HG02610 (cell line): ENCODE results near the gene HDAC2.
"Not testable (repeated sequence)": the region's sequence is repeated elsewhere in the genome, so short reads cannot be mapped to it uniquely, and the experiment has no call there.

Experiments used
- ATAC-seq: cut with Tn5 transposase; IDR thresholded peaks from one replicate; pipeline ENCODE4 v1.9.1; 2021; ENCODE audit warnings: mild to moderate bottlenecking, moderate library complexity; ENCODE audit not compliant: unreplicated experiment

The HDAC2 gene

DNA sequence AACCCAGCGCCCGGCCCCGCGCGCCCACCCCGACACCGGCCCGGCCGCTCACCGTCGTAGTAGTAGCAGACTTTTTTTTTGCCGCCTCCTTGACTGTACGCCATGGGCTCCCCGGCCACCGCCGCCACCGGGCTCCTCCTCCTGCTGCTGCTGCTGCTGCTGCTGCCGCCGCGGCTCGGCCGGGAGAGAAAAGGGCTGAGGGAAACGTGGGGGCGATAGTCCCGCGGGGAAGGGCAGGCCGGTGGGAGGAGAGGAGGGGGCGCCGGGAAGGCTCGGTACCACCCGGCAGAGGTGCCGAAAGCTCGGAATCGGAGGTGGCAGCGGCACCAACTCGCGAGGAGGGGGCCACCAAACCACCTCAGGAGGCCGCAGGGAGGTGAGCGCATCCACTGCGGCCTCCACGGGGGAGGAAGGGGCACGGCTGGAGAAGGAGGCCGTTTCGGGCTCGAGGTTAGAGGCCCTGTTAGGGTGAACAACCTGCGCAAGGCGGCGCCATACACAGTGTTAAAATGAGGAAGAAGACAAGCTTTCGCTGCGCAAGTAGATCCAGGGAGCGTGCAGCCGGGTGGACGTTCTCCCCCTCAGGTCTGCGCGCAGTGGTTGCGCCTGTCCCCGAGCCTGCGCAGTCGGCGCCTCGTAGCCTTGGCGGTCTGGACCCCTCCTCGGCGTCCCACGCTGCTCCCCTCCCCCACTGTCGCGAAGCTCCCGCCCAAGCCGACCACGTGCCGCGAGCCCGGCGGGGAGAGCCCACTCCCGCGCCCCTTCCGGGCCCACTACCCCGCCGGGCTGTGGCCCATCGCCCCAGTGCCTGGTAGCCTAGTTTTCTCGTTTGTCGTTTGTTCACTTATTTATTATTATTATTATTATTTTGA, at the start of gene HDAC2:
Gene HDAC2 (minus strand): TSS at position 344 of the 872 bp plus-strand sequence. CDS start 240 bp downstream, at position 104.
- ATAC-seq, result peak; percentile 85

DNA sequence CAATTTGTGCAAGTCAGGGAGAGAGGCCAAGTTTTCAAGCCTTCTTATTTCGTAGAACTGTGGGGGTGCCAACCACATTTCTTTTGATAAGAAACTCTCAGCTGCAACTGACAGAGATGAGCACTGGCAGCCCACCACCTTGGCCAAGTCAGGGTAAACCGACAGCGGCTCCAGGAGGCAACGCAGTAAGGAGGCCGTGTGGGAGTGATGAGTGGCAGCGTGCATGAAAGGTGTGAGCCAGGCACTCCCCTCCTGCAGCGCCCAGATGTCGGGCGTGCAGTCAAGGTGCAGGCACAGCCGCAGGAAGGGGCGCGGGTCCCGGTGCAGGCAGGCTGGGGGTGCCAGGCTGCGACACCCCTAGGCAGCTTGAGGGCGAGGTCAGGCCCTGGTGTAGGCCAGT, 49.2 kb upstream of the HDAC2 start:
- no peak for ATAC-seq

DNA sequence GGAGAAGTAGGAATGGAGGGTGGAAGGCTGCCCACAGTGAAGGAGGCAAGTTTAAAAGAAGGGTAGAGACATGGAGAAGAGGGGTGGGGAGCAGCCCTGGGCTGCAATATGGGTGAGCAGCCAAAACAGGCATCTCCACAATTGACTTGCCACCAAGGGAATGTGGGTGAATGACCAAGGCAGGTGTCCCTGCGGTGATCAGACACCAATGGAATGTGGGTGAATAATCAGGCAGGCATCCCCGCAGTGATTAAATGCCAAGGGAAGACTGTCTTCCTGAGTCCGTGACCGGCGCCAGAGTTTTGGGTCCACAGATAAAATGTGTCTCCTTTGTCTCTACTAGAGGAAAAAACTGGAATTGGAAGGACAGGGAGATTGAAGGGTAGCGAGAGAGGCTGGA, 46.2 kb upstream of the HDAC2 start:
- not testable (repeated sequence) for ATAC-seq

DNA sequence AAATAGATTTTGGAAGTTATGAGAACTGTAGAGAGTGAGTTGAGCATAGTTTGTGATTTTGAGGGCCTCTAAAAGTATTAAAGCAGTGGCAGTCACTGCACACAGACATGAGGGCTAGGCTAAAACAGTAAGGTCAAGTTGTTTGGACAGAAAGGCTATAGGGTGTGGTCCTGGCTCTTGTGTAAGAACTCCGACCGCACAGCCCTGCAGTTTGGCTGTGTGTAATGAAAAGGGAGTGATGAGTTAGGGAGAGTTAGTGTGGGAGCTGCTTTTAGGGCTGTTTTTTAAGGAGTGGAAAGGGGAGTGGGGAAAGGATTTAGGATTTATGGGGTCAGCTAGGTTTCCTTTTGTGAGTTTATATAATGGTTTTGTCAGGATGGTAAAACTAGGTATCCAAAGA, 43.2 kb upstream of the HDAC2 start:
- not testable (repeated sequence) for ATAC-seq

DNA sequence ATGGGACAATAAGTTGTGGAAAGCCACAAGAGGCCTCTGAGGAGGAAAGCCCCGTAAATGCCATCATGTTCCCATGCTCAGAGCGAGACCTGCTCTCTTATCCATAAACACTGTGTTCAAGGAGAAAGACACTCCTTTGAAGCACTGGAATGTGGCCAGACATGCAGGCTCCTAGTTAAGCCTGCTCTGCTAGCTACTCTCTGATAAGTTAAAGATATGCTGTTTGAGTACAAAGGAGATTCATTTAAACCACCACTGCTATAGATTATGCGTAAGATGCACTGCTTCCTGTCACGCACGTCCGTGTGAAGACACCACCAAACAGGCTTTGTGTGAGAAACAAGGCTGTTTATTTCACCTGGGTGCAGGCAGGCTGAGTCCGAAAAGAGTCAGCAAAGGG, 40.5 kb upstream of the HDAC2 start:
- ATAC-seq, result not testable (repeated sequence)

DNA sequence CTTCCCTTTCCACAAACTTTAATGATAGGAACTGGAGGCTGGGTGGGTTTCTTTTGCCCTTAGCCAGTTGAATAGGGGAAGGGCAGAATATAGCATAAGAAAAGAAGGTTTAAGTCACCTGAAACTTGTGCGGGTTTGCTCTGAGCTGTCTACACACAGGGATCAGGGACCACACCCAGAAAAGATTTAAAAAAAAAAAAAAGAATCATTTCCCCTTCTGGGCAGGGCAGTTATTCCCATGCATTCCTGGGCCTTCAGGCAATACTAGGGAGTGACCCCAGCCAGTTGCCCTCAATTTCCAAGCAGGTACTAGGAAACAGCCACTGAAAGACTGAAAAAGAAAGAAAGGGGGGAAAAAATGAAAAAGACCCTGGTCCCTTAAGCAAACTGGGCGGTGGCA, 39.6 kb upstream of the HDAC2 start:
- ATAC-seq, result no peak

DNA sequence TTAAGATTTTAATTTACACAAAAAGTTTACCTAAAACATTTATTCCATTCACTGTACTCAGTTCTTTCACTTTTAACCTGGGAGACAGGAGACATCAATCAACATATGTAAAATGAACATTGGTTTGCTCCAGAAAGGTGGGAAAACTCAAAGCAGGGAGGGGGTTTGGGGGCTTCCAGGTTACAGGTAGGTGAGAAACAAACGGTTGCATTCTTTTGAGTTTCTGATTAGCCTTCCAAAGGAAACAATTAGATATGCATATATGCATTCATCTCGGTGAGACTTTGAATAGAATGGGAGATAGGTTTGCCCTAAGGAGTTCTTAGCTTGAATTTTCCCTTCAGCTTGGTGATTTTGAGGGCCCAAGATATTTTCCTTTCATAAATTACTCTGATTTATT, 38.2 kb upstream of the HDAC2 start:
- ATAC-seq, result no peak

DNA sequence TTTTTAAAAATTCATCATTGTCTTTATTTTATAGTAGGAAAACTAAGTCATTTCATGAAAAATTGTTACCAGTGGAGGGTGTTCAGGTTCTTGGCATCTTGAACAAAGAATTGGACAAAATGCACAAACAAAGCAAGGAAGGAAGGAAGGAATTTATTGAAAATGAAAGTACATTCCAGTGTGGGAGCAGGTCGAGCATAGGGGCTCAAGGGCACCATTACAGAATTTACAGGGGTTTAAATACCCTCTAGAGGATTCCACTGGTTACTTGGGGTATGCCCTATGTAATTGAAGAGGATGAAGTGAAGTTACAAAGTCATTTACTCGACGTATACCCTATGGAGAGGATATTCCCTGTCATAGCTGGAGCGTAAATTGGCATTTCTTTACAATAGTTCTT, 37.4 kb upstream of the HDAC2 start:
- no peak for ATAC-seq

DNA sequence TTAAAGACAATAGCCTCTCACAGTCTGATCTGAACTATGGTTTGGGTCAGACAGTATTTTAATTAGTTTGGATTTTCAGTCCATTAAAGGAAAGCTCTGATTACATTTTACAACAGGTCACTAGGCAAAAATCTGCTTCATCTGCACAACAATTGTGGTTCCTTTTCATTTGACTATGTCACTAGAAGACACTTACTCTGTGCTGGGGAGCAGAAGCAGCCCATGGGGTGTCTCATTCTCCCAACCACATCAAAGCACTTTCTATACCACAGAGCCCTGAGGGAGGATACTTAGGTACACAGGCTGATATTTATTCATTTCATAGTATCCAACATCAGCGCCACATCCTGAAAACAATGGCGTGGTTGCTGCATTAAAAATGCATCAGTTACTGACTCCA, 36.6 kb upstream of the HDAC2 start:
- peak; percentile 95 for ATAC-seq

DNA sequence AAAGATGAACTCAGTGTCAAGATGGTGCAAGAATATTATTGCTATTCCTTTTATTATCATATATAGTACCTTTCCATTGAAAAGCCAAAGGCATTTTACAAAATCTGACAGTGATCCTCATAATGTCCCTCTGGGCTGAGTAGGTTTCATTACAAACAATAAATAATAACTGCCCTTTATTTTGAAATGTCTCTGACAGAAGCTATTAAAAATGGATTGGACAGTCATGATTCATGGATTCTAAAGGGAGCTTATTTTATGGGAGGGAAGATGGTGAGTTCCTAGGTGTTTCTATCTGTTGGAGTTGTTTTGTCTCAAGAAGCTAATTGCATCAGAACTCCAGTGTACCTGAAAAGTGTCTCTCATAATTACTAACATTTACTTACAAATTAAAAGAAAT, 30.4 kb upstream of the HDAC2 start:
- no peak for ATAC-seq

DNA sequence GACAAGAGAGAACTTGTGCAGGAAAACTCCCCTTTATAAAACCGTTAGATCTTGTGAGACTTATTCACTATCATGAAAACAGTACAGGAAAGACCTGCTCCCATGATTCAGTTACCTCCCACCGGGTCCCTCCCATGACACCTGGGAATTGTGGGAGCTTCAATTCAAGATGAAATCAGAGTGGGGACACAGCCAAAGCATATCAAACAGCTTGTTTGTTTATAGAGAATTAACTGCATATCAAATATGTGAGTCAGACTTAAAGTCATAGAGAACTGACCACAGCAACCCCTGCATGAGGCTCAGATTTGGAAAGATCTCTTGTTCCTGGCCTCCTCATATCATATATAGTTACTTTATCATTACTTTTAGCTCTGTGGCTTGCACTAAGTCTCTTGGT, 29.1 kb upstream of the HDAC2 start:
- ATAC-seq, result no peak

DNA sequence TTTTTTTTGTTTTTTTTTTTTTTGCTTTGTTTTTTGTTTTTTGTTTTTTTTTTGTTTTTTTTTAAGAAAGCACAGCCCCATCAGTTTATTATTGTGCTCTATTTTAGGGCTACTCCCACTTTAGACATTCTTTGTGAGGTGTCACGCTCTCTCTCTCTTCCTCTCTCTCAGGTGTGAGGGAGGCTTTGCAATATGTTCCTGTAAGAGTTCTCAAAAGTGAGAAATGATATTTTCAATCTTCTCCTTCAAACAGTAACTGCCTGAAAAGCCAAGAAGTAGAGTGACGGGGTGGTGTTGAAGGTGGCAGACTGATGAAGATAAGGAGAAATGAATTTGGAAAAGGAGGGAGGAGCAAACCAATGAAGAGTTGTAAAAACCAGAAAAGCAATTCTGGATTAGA, 28.3 kb upstream of the HDAC2 start:
- no peak for ATAC-seq

DNA sequence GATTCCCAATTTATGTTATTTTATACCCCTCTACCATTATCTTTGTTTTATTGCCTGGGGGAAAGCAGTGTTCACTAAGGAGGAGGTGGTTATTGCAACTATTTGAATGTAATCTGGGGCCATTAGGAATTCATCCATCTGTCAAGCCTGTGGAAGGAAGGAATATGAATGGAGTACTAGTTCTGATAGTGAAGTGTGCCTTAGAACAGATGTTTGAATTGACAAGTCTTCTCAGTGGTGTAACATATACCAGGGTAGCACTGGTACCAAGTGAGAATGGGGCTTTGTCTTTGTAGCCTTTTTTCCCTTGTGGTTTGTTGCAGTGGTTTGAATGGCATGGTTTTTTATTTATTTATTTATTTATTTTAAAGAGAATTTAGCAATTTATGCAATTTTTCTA, 27.9 kb upstream of the HDAC2 start:
- ATAC-seq, result no peak

DNA sequence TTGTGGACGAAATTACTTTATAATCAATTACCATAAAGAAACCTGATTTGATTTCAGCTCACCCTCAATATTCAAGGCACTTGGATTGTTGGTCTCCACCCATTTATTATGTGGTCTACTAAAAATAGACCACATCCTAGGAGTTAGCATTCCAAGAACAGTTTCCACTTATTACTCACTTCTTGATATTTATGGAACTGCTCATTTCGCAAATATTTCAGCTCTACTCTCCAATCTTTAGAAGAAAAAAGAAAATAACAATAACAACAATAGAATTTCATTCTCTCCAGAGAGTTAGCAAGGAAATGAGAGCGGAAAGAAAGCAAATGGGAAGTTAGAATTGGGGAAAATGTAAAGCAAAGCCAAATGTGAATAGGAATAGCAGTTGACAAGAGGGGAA, 26.2 kb upstream of the HDAC2 start:
- no peak for ATAC-seq

DNA sequence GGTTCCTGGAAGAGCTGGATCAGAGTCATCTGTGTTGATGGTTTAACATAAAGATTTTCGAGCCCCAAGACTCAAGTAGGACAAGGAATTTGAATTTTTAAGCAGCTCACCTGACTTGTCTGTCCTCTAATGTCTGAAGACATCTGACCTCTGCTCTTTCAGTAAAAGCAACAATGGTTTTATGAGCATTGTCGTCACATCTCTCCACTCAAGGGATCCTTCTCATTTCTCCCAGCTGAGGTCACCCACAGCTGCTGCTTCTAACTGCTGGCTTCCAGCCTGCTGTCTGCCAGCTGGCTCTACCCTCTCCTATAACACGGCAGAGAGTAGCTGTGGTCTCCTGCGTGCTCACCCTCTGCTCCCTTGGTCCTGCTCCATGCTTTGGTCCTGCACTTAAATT, 24.7 kb upstream of the HDAC2 start:
- no peak for ATAC-seq

DNA sequence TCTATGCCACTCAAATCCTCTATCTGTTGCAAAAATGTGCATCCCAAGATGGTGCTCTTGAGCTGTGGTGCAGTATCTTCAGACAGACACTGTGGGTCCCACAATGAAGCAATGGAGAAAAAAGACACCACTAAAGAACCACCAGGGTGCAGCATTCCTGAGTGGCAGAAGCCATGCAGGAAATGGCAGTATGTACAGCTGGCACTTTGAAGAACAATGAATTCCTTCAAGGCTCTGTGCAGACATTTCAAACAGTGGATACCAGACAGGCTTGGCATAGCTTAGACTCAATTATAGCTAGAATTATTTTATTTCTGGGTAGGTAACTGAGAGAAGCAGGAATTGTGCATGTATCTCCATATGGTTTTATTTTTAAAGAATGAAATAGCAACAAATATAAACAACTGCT, 24.0 kb upstream of the HDAC2 start:
- ATAC-seq, result peak; percentile 90

DNA sequence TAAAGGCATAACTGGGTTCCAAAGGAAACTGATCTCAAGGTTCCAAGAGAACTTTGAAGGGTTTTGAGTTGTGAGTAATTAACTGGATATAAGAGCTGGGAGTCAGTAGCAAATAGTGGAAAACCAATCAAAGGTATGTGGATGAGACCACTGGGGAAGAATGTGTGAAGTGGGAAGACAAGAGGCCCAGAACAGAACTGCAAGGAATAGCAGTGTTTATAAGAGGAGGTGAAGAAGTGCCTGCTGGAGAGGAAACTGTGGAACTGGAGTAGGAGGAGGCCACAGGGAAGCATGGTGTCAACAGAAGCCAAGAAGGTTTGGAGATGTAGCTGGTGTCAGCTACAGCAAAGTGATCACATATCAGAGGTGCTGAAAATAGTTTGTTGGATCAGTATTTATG, 18.7 kb upstream of the HDAC2 start:
- no peak for ATAC-seq

DNA sequence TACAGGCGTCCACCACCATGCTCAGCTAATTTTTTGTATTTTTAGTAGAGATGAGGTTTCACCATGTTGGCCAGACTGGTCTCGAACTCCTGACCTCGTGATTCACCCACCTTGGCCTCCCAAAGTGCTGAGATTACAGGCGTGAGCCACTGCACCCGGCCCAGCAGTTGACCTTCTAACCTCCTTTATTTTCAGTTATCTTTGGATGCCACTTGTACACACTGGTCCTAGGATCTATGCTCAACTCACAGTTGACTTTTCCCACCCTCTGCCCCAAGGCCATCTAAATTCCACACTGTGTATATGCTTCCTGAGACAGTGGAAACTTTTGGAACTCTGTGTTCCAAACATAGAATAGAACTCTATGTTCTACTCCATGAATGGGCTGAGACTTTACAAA, 11.7 kb upstream of the HDAC2 start:
- not testable (repeated sequence) for ATAC-seq

DNA sequence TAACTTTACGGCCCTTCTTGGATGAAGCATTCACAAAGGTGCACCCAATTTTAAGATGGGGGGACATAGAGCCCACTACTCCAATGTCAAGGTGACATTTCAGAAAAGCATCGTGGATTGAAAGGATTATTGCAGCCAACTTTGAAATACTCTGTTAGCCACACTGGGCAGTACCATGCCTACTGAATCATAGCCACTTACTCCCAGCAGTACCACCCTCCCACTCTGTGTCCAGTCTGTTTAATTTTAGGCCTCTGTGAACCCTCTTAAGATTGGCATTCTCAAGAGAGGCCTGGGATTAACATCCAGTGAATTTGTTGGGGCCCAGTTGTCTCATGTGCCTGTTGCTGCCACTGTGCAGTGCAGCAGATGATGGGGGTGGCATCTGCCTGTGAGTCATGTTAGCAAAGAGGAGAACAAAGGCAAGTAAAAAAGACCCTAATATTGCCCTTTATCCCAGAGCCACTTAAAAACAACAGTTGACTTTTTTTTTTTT, 11.2 kb upstream of the HDAC2 start:
- no peak for ATAC-seq

DNA sequence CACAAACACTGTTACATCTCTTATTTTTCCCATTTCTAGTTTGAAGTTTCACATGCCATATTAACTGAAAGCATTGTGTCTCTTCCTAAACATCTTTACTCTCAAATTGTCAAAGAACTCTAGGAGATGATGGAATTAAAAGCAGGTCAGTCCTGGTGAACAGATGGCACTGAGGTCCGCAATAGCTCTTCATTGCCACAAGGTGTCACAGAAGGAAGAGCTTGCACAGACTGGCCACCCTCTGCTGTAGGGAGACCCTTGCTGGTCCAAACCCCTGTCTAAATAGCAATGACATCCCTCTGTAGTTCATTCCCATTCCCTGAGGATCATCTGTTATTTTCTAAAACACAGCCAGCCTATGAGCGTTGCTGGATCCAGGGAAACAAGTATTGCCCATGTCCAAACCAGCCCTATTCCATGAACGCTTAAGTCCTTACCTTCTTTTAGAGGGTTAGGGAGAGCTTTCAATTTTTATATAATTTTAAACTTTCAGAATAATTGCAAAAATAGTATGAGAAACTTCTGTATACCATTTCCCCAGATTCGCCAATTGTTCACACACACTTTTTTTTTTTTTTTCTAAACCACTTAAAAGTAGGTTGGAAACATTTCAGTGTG, 10.1 kb upstream of the HDAC2 start:
- peak; percentile 82 for ATAC-seq

DNA sequence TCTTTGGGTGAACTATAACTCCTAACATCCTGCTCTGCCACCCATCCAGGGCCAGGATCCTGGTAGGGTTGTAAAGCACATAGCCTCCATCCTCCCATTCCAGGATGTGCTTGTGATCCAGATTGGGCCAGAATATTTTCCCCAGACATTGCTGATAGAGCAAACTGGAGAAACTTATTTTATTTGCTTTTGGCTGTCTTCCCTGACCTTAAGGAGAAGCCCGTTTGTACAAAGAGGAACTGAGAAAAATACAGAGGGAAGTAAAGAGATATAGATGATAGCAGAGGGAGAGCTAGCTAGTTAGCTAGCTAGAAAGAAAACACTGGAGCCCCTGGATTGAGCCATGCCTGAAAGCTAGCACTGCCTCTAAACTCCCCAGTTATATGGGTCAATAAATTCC, 9.0 kb upstream of the HDAC2 start:
- ATAC-seq, result peak; percentile 45

DNA sequence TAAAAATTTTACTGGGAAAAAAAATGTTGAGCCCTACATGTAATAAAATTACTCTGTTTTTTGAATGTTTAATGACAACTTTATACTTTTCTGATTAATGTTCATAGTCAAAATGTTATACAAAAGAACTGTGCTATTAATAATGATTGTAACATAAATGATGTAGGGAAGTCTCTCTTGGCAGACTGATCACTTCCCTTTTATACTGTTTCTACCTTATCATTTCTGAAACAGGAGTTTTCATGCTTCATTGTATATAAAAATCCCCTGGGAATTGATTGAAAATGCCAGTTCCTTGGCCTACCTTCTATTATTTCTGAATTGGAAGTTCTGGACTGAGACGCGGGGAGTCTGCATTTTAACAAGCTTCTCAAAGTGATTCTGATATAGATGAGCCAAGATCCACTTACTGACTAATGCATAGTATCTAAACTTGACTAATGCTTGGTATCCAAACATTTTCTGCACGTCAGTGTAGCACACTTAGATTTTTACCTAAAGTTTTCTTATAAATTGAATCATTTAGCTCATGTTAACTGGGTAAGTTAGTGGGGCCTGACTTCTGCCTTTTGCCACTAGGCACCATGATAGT, 7.2 kb upstream of the HDAC2 start:
- no peak for ATAC-seq
